Suprapubic skin (tissue), 4 donors: ENCODE measurements around the gene DXO.

Source experiments
- POLR2A ChIP-seq, 2 donors: fragments of 450-650 bp; IDR thresholded peaks; one replicate each; pipeline ENCODE4 v1.6.1; 2017; ENCODE audit warnings: antibody characterized with exemption in 2 of 2, mild to moderate bottlenecking in 2 of 2, moderate library complexity in 2 of 2
- POLR2AphosphoS5 ChIP-seq, 3 donors: sonication (generic); formaldehyde crosslinking; IDR thresholded peaks; one replicate each; pipeline ENCODE4 v1.6.1; 2017; ENCODE audit warnings: antibody characterized with exemption in 3 of 3
- TF ChIP-seq, protein P1 (sequence below), 2 donors: fragments of 200-600 bp in 1 of 2; fragments of 450-650 bp in 1 of 2; sonication (generic) in 1 of 2; IDR thresholded peaks; one replicate each; pipeline ENCODE4 v1.5.1; 2016 to 2019; ENCODE audit warnings: antibody characterized with exemption in 2 of 2, mild to moderate bottlenecking in 1 of 2, moderate library complexity in 1 of 2

DNA sequence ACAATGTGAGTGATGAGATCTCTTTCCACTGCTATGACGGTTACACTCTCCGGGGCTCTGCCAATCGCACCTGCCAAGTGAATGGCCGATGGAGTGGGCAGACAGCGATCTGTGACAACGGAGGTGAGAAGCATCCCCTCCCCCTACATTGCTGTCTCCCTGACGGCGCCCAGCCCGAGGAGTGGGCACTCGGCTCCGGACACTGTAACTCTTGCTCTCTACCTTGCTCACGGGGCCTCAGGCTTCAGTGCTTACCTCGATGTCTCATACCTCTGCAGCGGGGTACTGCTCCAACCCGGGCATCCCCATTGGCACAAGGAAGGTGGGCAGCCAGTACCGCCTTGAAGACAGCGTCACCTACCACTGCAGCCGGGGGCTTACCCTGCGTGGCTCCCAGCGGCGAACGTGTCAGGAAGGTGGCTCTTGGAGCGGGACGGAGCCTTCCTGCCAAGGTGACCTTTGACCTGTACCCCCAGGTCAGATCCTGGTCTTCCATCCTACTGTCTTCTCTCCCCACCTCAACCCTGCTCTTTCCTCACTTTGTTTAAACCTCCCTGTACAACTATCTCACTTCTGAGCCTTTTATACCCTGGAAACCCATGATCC is 24.8 kb downstream of the DXO start:
- TF ChIP-seq POLR2A (IDR thresholded peaks at IDR 0.05) (no peak), POLR2AphosphoS5 (IDR thresholded peaks at IDR 0.05) (no peak)
- TF ChIP-seq, protein P1, sequence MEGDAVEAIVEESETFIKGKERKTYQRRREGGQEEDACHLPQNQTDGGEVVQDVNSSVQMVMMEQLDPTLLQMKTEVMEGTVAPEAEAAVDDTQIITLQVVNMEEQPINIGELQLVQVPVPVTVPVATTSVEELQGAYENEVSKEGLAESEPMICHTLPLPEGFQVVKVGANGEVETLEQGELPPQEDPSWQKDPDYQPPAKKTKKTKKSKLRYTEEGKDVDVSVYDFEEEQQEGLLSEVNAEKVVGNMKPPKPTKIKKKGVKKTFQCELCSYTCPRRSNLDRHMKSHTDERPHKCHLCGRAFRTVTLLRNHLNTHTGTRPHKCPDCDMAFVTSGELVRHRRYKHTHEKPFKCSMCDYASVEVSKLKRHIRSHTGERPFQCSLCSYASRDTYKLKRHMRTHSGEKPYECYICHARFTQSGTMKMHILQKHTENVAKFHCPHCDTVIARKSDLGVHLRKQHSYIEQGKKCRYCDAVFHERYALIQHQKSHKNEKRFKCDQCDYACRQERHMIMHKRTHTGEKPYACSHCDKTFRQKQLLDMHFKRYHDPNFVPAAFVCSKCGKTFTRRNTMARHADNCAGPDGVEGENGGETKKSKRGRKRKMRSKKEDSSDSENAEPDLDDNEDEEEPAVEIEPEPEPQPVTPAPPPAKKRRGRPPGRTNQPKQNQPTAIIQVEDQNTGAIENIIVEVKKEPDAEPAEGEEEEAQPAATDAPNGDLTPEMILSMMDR (IDR thresholded peaks at IDR 0.05): no peak
